Liver (tissue), 3 donors: ENCODE measurements around the gene NEDD4.

Experiments
- CTCF ChIP-seq: fragments of 150-350 bp; IDR thresholded peaks from 2 replicates; pipeline ENCODE4 v1.5.1; 2017; ENCODE audit warnings: improper control_type of control experiment, low read depth, low read length; ENCODE audit not compliant: missing input control
- GABPA ChIP-seq, 2 donors: IDR thresholded peaks in 1 of 2; conservative IDR thresholded peaks in 1 of 2; 2 replicates each; pipeline ENCODE4 v1.6.1; 2016; ENCODE audit warnings: antibody characterized with exemption in 2 of 2, mild to moderate bottlenecking in 1 of 2, moderate library complexity in 1 of 2
- JUND ChIP-seq, 2 donors: IDR thresholded peaks; 2 replicates each; pipeline ENCODE4 v1.6.1; 2016; ENCODE audit warnings: antibody characterized with exemption in 2 of 2
- RAD21 ChIP-seq, 2 donors: IDR thresholded peaks; 2 replicates each; pipeline ENCODE4 v1.6.1; 2016; ENCODE audit warnings: antibody characterized with exemption in 2 of 2, mild to moderate bottlenecking in 2 of 2
- TAF1 ChIP-seq: conservative IDR thresholded peaks from 2 replicates; pipeline ENCODE4 v1.6.1; 2016; ENCODE audit warnings: antibody characterized with exemption, mild to moderate bottlenecking
- ZBTB33 ChIP-seq: IDR thresholded peaks from 2 replicates; pipeline ENCODE4 v1.6.1; 2016; ENCODE audit warnings: antibody characterized with exemption
- TF ChIP-seq, protein P1 (sequence below): IDR thresholded peaks from 2 replicates; pipeline ENCODE4 v1.6.1; 2016; ENCODE audit warnings: antibody characterized with exemption
- TF ChIP-seq, protein P2 (sequence below): IDR thresholded peaks from 2 replicates; pipeline ENCODE4 v1.6.1; 2016; ENCODE audit warnings: antibody characterized with exemption
- TF ChIP-seq, protein P3 (sequence below): IDR thresholded peaks from 2 replicates; pipeline ENCODE4 v1.6.1; 2016; ENCODE audit warnings: antibody characterized with exemption, mild to moderate bottlenecking
- donor health status: healthy.
- donor health status: healthy.

DNA sequence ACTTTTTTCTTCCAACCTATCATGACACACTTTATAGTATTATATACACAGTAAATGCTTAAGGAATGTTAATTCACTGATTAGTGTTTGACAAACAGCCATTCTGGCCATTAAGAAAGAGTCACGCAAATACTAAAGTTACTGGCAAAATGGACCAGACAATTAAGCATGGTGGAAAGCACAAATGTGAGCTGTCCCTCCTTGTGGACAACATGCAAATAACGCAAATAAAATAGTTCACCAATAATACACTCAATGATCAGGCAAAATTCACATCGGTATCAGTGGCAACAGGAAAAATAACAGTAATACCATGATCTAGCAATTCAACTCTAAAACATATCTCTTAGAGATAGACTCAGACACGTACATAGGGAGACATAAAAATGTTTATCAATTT, 71.7 kb downstream of the NEDD4 start:
- TF ChIP-seq, protein P1, sequence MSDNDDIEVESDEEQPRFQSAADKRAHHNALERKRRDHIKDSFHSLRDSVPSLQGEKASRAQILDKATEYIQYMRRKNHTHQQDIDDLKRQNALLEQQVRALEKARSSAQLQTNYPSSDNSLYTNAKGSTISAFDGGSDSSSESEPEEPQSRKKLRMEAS: no peak
- no peak for TF ChIP-seq CTCF
- TF ChIP-seq GABPA (IDR thresholded peaks at IDR 0.05 in 1 of 2, conservative IDR thresholded peaks at IDR 0.05 in 1 of 2): no peak
- TF ChIP-seq, protein P2, sequence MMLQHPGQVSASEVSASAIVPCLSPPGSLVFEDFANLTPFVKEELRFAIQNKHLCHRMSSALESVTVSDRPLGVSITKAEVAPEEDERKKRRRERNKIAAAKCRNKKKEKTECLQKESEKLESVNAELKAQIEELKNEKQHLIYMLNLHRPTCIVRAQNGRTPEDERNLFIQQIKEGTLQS: no peak
- TF ChIP-seq, protein P3, sequence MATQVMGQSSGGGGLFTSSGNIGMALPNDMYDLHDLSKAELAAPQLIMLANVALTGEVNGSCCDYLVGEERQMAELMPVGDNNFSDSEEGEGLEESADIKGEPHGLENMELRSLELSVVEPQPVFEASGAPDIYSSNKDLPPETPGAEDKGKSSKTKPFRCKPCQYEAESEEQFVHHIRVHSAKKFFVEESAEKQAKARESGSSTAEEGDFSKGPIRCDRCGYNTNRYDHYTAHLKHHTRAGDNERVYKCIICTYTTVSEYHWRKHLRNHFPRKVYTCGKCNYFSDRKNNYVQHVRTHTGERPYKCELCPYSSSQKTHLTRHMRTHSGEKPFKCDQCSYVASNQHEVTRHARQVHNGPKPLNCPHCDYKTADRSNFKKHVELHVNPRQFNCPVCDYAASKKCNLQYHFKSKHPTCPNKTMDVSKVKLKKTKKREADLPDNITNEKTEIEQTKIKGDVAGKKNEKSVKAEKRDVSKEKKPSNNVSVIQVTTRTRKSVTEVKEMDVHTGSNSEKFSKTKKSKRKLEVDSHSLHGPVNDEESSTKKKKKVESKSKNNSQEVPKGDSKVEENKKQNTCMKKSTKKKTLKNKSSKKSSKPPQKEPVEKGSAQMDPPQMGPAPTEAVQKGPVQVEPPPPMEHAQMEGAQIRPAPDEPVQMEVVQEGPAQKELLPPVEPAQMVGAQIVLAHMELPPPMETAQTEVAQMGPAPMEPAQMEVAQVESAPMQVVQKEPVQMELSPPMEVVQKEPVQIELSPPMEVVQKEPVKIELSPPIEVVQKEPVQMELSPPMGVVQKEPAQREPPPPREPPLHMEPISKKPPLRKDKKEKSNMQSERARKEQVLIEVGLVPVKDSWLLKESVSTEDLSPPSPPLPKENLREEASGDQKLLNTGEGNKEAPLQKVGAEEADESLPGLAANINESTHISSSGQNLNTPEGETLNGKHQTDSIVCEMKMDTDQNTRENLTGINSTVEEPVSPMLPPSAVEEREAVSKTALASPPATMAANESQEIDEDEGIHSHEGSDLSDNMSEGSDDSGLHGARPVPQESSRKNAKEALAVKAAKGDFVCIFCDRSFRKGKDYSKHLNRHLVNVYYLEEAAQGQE: no peak
- no peak for TF ChIP-seq RAD21 (IDR thresholded peaks at IDR 0.05)
- TF ChIP-seq ZBTB33: no peak
- TF ChIP-seq TAF1: no peak
- TF ChIP-seq JUND (IDR thresholded peaks at IDR 0.05): no peak
